Activated T-helper 1 cell treated with Interleukin-2 at 50 U/mL for 16 hours (primary cell): ENCODE data around the gene HCST.
"Not testable (repeated sequence)": the region's sequence is repeated elsewhere in the genome, so short reads cannot be mapped to it uniquely, and the experiment has no call there.

Experiments
- DNase-seq: peaks from one replicate; pipeline ENCODE4 v3.0.0-alpha.2; 2020; ENCODE audit warnings: low read depth

Gene HCST, protein sequence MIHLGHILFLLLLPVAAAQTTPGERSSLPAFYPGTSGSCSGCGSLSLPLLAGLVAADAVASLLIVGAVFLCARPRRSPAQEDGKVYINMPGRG

GRCh38 chr19:35901854-35902661 lies at the start of gene HCST:
Gene HCST (plus strand): TSS chr19:35902529. CDS start chr19:35902594, 65 bp downstream.
- peak; percentile 18 for DNase-seq

- DNase-seq = no peak
Observed at GRCh38 chr19:35853038-35853756, 49.1 kb upstream of the HCST start.

- no peak for DNase-seq
Observed at GRCh38 chr19:35856546-35857149, 45.7 kb upstream of the HCST start, which contains the start of gene KIRREL2. Gene KIRREL2 (plus strand): TSS chr19:35856911. CDS start chr19:35857120, 209 bp downstream.

- DNase-seq = no peak
Observed at GRCh38 chr19:35858311-35858710, 44.0 kb upstream of the HCST start.

GRCh38 chr19:35859414-35859813 lies 42.9 kb upstream of the HCST start:
- DNase-seq = no peak

- no peak for DNase-seq
Observed at GRCh38 chr19:35860436-35860817, 41.9 kb upstream of the HCST start.

DNA sequence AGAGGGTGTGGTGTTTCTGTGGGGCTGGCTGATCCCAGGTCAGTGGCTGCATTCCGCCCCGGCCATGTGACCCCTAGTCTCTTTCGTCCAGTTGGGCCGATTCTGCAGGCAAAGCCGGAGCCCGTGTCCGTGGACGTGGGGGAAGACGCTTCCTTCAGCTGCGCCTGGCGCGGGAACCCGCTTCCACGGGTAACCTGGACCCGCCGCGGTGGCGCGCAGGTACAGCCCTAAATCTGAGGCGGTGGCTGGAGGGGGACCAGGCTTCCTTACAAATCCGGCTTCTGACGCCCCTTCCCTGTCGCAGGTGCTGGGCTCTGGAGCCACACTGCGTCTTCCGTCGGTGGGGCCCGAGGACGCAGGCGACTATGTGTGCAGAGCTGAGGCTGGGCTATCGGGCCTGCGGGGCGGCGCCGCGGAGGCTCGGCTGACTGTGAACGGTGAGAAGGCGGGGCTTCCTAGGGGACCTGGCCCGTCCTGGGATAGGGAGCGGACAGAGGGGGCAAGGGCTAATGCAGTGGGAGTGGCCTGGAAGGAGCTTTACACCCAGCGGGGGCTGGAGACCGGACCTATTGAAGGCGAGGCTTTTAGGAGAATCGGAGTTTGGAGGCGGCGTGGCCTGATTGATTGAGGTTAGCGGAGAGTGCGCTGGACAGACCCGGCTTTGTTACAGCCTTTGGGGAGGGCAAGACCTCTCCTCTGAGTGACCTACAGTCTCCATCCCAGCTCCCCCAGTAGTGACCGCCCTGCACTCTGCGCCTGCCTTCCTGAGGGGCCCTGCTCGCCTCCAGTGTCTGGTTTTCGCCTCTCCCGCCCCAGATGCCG lies 41.3 kb upstream of the HCST start:
- DNase-seq = no peak

DNA sequence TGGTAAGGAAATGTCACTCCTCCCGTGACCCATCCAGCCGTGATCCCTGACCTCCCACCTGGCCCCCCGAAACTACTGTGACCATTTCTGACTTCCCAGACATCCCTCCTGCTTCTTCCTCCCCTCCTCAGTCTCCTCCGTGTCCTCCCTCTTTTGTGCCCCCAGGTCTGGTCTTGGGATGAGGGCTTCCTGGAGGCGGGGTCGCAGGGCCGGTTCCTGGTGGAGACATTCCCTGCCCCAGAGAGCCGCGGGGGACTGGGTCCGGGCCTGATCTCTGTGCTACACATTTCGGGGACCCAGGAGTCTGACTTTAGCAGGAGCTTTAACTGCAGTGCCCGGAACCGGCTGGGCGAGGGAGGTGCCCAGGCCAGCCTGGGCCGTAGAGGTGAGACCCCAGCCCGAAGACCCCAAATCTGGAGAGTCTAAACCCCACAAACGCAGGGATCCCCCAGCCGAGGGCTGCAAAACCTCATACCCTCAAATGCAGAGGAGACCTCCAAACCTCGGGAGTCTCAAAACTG lies 40.6 kb upstream of the HCST start:
- DNase-seq = no peak

GRCh38 chr19:35862528-35862927 lies 39.8 kb upstream of the HCST start:
- no peak for DNase-seq

DNA sequence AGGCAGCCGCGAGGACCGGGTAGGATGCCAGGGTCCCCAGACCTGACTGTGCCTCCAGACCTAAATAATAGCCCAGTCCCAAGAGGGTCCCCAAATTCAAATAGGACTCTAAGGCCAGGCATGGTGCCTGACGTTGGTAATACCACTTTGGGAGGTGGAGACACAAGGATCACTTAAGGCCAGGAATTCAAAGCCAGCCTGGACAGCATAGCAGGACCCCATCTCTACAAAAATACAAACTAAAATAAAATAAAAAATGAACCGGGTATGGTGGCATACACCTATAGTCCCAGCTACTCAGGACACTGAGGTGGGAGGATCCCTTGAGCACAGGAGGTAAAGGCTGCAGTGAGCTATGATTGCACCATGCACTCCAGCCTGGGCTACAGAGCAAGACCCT lies 39.3 kb upstream of the HCST start:
- no peak for DNase-seq

- peak; percentile 53 for DNase-seq
Observed at GRCh38 chr19:35868172-35868822, 34.0 kb upstream of the HCST start, which contains the start of gene APLP1. Gene APLP1 (plus strand): TSS chr19:35868574. CDS start chr19:35868637, 63 bp downstream.

DNA sequence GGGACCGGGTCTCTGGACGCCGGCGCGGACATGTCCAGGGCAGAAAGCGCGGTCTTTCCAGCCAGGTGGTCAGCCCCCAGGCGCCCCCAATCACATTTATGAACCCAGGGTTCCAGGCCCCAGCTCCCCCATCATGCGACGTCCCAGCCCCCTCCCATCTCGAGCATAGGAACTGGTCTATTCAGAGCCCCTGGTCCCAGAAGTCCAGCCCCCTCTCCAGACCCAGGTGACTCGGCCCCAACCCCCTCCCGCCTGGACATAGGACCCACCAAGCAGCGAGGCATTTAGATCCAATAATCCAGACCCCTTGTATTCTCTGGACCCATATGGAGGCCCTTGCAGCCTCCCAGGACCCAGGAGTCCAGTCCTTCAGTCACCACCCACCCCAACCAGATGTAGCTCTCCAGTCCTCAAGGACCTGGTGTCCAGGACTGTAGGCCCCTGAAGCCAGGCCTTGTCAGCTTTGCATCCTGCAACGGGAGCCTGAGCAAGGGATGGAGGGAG lies 33.5 kb upstream of the HCST start:
- no peak for DNase-seq

- peak; percentile 54 for DNase-seq
Observed at GRCh38 chr19:35869327-35870123, 32.8 kb upstream of the HCST start.

DNA sequence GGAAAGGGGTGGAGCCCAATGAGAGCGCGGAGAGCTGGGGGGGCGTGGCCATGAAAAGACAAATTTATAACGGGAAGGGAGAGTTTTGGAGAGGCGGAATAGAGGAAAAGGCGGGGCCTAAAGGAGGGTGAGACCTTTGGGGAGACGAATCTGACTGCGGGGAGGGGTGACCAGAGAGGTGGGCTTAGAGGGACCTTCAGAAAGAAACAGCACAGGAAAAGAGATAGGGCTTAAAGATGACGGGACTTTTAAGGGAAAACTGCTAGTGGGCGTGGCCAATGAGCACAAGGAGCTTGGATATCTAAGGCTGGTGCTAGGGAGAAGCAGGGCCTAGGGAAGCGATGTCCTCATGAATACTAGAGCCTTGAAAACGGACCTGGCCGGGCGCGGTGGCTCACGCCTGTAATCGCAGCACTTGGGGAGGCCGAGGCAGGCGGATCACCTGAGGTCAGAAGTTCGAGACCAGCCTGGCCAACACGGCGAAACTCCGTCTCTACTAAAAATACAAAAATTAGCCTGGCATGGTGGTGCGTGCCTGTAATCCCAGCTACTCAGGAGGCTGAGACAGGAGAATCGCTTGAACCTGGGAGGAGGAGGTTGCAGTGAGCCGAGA lies 32.1 kb upstream of the HCST start:
- not testable (repeated sequence) for DNase-seq

DNA sequence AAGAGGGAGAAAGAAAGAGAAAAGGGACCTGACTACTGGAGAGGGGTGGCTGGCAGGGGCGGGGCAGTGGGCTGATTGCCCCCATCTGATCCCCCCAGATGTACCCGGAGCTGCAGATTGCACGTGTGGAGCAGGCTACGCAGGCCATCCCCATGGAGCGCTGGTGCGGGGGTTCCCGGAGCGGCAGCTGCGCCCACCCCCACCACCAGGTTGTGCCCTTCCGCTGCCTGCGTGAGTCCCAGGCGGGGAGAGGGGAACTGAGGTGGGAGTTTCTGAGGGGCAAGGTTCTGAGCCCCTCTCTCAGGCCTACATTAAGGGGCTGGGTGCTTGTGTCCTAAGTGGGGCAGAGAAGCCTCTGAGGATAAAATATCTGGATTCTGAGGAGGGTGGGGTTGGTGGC lies 31.5 kb upstream of the HCST start:
- DNase-seq = no peak

DNA sequence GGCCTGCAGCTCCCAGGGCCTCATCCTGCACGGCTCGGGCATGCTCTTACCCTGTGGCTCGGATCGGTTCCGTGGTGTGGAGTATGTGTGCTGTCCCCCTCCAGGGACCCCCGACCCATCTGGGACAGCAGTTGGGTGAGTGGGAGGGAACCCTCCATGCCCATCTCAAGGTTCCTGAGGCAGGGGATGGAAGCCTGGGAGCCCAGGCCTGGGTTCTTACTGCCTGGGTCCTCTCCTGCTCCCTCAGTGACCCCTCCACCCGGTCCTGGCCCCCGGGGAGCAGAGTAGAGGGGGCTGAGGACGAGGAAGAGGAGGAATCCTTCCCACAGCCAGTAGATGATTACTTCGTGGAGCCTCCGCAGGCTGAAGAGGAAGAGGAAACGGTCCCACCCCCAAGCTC lies 30.7 kb upstream of the HCST start:
- no peak for DNase-seq

- no peak for DNase-seq
Observed at GRCh38 chr19:35872180-35872579, 30.1 kb upstream of the HCST start.

DNA sequence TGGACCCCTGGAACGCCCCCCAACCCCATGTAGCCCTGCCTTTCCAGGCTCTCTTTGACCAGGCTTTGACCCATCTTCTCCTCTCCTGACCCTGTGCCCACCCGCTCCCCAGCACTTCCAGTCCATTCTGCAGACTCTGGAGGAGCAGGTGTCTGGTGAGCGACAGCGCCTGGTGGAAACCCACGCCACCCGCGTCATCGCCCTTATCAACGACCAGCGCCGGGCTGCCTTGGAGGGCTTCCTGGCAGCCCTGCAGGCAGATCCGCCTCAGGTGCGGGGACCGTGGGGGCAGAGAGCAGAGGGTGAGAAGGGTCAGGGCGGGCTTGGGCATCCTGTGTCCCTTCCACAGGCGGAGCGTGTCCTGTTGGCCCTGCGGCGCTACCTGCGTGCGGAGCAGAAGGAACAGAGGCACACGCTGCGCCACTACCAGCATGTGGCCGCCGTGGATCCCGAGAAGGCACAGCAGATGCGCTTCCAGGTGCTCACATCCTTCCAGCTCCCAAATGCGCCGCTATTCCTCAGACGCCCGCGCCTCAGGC lies 27.9 kb upstream of the HCST start:
- no peak for DNase-seq

DNA sequence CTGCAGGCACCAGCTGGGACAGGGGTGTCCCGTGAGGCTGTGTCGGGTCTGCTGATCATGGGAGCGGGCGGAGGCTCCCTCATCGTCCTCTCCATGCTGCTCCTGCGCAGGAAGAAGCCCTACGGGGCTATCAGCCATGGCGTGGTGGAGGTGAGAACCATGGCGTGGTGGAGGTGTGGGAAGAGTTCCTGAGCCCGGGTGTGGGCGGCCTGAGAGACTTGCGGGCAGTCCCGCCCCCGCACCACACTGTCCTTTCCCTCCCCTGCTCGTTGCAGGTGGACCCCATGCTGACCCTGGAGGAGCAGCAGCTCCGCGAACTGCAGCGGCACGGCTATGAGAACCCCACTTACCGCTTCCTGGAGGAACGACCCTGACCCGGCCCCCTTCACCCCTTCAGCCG lies 23.3 kb upstream of the HCST start:
- DNase-seq = no peak
